GM10266 (cell line): Measurements from ENCODE around the gene VOPP1.

Source experiments
- DNase-seq: peaks from one replicate; pipeline ENCODE4 v3.0.0; 2012; ENCODE audit errors: extremely low spot score
- CTCF ChIP-seq: IDR thresholded peaks from 2 replicates; pipeline ENCODE4 v1.5.1; 2012; ENCODE audit warnings: mild to moderate bottlenecking, low read depth; ENCODE audit not compliant: control insufficient read depth, insufficient read depth; ENCODE audit errors: missing control alignments

VOPP1 gene

GRCh38 chr7:55465691-55466090 is 106.6 kb downstream of the VOPP1 start:
- DNase-seq: no peak
- no peak for TF ChIP-seq CTCF

DNA sequence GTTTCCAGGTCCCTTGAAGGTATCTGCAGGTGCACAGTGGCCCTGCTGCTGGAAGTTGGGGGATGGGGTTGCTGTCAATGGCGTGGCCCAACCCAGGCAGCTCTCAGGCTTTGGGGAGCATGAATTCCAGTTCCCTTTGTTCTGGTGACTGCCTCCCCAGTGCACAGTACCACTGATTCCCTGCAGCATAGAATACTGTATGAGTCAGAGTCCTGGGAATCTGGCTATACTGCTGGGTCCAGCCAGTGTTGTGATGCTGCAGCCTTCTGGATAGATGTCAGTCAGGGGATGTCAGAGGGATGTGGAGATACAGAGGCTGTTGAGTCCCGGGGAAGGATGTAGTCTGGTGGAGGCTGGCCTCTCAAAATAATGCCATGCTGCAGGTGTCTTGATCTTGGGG is 107.9 kb downstream of the VOPP1 start:
- TF ChIP-seq CTCF: no peak
- DNase-seq: no peak

- no peak for DNase-seq
- no peak for TF ChIP-seq CTCF
These were observed 108.5 kb downstream of the VOPP1 start for GRCh38 chr7:55463686-55464262.

GRCh38 chr7:55458351-55458750 is 114.0 kb downstream of the VOPP1 start:
- no peak for DNase-seq
- no peak for TF ChIP-seq CTCF

DNA sequence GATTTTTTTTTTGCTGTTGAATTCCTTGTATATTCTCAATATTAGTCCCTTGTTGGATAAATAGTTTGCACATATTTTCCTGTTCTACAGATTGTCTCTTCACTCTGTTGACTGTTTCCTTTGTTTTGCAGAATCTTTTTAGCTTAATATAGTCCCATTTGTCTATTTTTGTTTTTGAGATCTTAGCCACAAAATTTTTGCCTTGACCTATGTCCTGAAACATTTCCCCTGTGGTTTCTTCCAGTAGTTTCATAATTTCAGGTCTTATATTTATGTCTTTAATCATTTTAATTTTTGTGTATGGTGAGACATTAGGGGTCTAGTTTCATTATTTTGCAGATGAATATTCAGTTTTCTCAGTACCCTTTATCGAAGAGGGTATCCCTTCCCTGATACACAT is 114.5 kb downstream of the VOPP1 start:
- TF ChIP-seq CTCF: no peak

DNA sequence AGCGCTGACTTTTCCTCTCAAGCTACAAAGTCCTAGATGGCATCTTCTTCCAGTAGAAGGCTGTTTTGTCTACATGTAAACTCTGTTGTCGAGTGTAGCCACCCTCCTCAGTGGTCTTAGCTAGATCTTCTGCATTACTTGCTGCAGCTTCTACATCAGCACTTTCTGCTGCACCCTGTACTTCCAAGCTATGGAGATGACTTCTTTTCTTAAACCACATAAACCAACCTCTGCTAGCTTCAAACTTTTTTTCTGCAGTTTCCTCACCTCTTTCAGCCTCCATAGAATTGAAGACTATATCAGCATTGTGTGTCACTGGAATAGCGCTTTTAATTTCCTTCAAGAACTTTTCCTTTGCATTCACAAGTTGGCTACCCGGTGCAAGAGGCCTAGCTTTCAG is 119.3 kb downstream of the VOPP1 start:
- no peak for DNase-seq
- TF ChIP-seq CTCF: no peak

More for the DNA sequence above, 114.5 kb downstream of the VOPP1 start:
- no peak for DNase-seq

- no peak for TF ChIP-seq CTCF
- no peak for DNase-seq
These were observed 122.2 kb downstream of the VOPP1 start for GRCh38 chr7:55449992-55450535.
